IMR-90 (cell line): Measurements from ENCODE around the gene SLCO3A1. TPM values are rescaled to one million over a fixed set of nuclear protein-coding genes. Genes with fewer than 3 reads are reported as not detected.

Source experiments
- ATAC-seq: fragments of 200-7000 bp; cut with Tn5 transposase; 2 replicates; pipeline ENCODE4 v1.9.1; 2020; ENCODE audit warnings: low read depth, mild to moderate bottlenecking, moderate library complexity
- BruUV-seq: library from RNA; stranded (reverse); fragments of 400-500 nt; replicated peaks from 2 replicates; lab custom pipeline; 2021; lab: Mats Ljungman, UMichigan
- CTCF ChIA-PET: fragments of 300-600 bp; formaldehyde crosslinking; extraction: SDS; loops from one replicate; lab custom pipeline; 2021; ENCODE audit warnings: antibody characterized with exemption; lab: Yijun Ruan, JAX
- POLR2A ChIA-PET: fragments of 300-600 bp; sonication (Branson Sonifier 250); formaldehyde crosslinking; loops from one replicate; lab custom pipeline; 2022; ENCODE audit warnings: antibody characterized with exemption; ENCODE audit not compliant: unreplicated experiment; lab: Charles Lee
- DNase-seq: peaks from one replicate; pipeline ENCODE4 v3.0.0; 2013
- H2AFZ ChIP-seq: replicated peaks from 2 replicates; pipeline ENCODE3; 2013; ENCODE audit warnings: low read length, mild to moderate bottlenecking; ENCODE audit not compliant: poor library complexity
- H2AK5ac ChIP-seq: 2 replicates; pipeline ENCODE4 v1.6.1; 2013; ENCODE audit warnings: low read depth, low read length, inconsistent platforms
- H2AK9ac ChIP-seq: replicated peaks from 2 replicates; pipeline ENCODE3; 2013; ENCODE audit warnings: mild to moderate bottlenecking, low read depth, low read length, moderate library complexity; ENCODE audit not compliant: poor library complexity
- H2BK120ac ChIP-seq: 2 replicates; pipeline ENCODE4 v1.6.1; 2013; ENCODE audit warnings: low read depth, low read length, inconsistent platforms
- H2BK15ac ChIP-seq: 3 replicates; pipeline ENCODE4 v1.6.1; 2013; ENCODE audit warnings: low read depth, low read length, inconsistent platforms
- H2BK20ac ChIP-seq: 2 replicates; pipeline ENCODE4 v1.6.1; 2013; ENCODE audit warnings: low read depth, mild to moderate bottlenecking, inconsistent platforms, low read length, moderate library complexity
- H2BK5ac ChIP-seq: 2 replicates; pipeline ENCODE4 v1.6.1; 2013; ENCODE audit warnings: mild to moderate bottlenecking, low read depth, low read length, inconsistent platforms; ENCODE audit not compliant: poor library complexity, severe bottlenecking
- H3K14ac ChIP-seq: replicated peaks from 2 replicates; pipeline ENCODE4 v1.6.1; 2013; ENCODE audit warnings: low read depth, low read length, inconsistent platforms
- H3K18ac ChIP-seq: 2 replicates; pipeline ENCODE4 v1.6.1; 2013; ENCODE audit warnings: low read depth, low read length, control low read depth
- H3K23ac ChIP-seq: 2 replicates; pipeline ENCODE4 v1.6.1; 2013; ENCODE audit warnings: low read depth, low read length, inconsistent platforms
- H3K27ac ChIP-seq: 2 replicates; pipeline ENCODE4 v1.5.1; 2013; ENCODE audit warnings: mild to moderate bottlenecking, control low read depth, low read length; ENCODE audit not compliant: insufficient read depth
- H3K27me3 ChIP-seq: 2 replicates; pipeline ENCODE4 v1.6.1; 2013; ENCODE audit warnings: low read length; ENCODE audit not compliant: control insufficient read depth, insufficient read depth
- H3K36me3 ChIP-seq: 2 replicates; pipeline ENCODE4 v1.6.1; 2013; ENCODE audit warnings: low read length, mixed read lengths; ENCODE audit not compliant: control insufficient read depth, insufficient read depth
- H3K4ac ChIP-seq: 2 replicates; pipeline ENCODE4 v1.6.1; 2013; ENCODE audit warnings: low read depth, low read length, inconsistent platforms
- H3K4me1 ChIP-seq: 2 replicates; pipeline ENCODE4 v1.6.1; 2013; ENCODE audit warnings: low read length, mixed read lengths; ENCODE audit not compliant: control insufficient read depth, insufficient read depth
- H3K4me2 ChIP-seq: 2 replicates; pipeline ENCODE4 v1.6.1; 2013; ENCODE audit warnings: low read depth, mild to moderate bottlenecking, control low read depth, low read length, moderate library complexity
- H3K4me3 ChIP-seq: 2 replicates; pipeline ENCODE4 v1.5.1; 2013; ENCODE audit warnings: low read depth, mild to moderate bottlenecking, control low read depth, low read length, moderate library complexity; ENCODE audit not compliant: insufficient read depth
- H3K56ac ChIP-seq: 2 replicates; pipeline ENCODE4 v1.6.1; 2013; ENCODE audit warnings: low read length, inconsistent platforms; ENCODE audit not compliant: insufficient read depth; ENCODE audit errors: extremely low read depth
- H3K79me1 ChIP-seq, 2 experiments: 2 replicates each; pipeline ENCODE4 v1.6.1; 2013; ENCODE audit warnings: low read length in 2 of 2, inconsistent platforms in 1 of 2, low read depth in 1 of 2
- H3K9ac ChIP-seq: 2 replicates; pipeline ENCODE4 v1.6.1; 2013; ENCODE audit warnings: low read depth, low read length, control low read depth
- H3K9me1 ChIP-seq: 2 replicates; pipeline ENCODE4 v1.6.1; 2013; ENCODE audit warnings: low read length, inconsistent platforms; ENCODE audit not compliant: insufficient read depth
- H3K9me3 ChIP-seq: 2 replicates; pipeline ENCODE4 v1.6.1; 2013; ENCODE audit warnings: low read length; ENCODE audit not compliant: control insufficient read depth, insufficient read depth
- H4K20me1 ChIP-seq: 2 replicates; pipeline ENCODE4 v1.6.1; 2013; ENCODE audit warnings: low read length, inconsistent platforms; ENCODE audit not compliant: insufficient read depth
- H4K5ac ChIP-seq: 2 replicates; pipeline ENCODE4 v1.6.1; 2013; ENCODE audit warnings: mild to moderate bottlenecking, low read depth, low read length, control low read depth
- H4K8ac ChIP-seq, 2 experiments: 2 replicates each; pipeline ENCODE4 v1.6.1; 2013; ENCODE audit warnings: low read depth in 2 of 2, low read length in 2 of 2, control low read depth in 1 of 2, inconsistent platforms in 1 of 2
- H4K91ac ChIP-seq: 2 replicates; pipeline ENCODE4 v1.6.1; 2013; ENCODE audit warnings: low read depth, low read length, inconsistent platforms; ENCODE audit not compliant: insufficient read depth
- BHLHE40 ChIP-seq: fragments of 150-350 bp; IDR thresholded peaks from 2 replicates; pipeline ENCODE4 v1.6.1; 2016; ENCODE audit warnings: mild to moderate bottlenecking, low read depth, low read length
- CHD1 ChIP-seq: IDR thresholded peaks from 2 replicates; pipeline ENCODE4 v1.6.1; 2012; ENCODE audit warnings: low read depth, low read length, improper control_type of control experiment
- MXI1 ChIP-seq: IDR thresholded peaks from 2 replicates; pipeline ENCODE4 v1.6.1; 2012; ENCODE audit warnings: low read depth, mild to moderate bottlenecking, low read length, moderate library complexity, borderline replicate concordance
- NFE2L2 ChIP-seq: fragments of 150-350 bp; IDR thresholded peaks from 2 replicates; pipeline ENCODE4 v1.6.1; 2016; ENCODE audit warnings: low read depth, mild to moderate bottlenecking, low read length
- POLR2A ChIP-seq: IDR thresholded peaks from 2 replicates; pipeline ENCODE4 v1.6.1; 2012; ENCODE audit warnings: mild to moderate bottlenecking, low read depth, low read length
- RCOR1 ChIP-seq: IDR thresholded peaks from 2 replicates; pipeline ENCODE4 v1.6.1; 2012; ENCODE audit warnings: mild to moderate bottlenecking, low read length, improper control_type of control experiment; ENCODE audit not compliant: insufficient replicate concordance
- RFX5 ChIP-seq: IDR thresholded peaks from 2 replicates; pipeline ENCODE4 v1.8.0; 2012; ENCODE audit warnings: low read depth, mild to moderate bottlenecking, low read length, moderate library complexity
- SMC3 ChIP-seq: fragments of 150-350 bp; IDR thresholded peaks from 2 replicates; pipeline ENCODE4 v1.6.1; 2016; ENCODE audit warnings: low read depth, mild to moderate bottlenecking, antibody characterized with exemption, low read length, moderate library complexity
- WGBS, 2 experiments: methylation state at CpG; one replicate each; pipeline versions ENCODE4 v1.1.5 to v1.1.7; 2013; ENCODE audit warnings: missing lambda C conversion rate in 2 of 2; ENCODE audit not compliant: insufficient read length in 1 of 2; ENCODE audit errors: extremely low coverage in 2 of 2; 5-methylcytosine and 5-hydroxymethylcytosine counted together
- dilution Hi-C: fragments of 300-500 bp; cut with HindIII; formaldehyde crosslinking; loops from one replicate; pipeline ENCODE4 v1.14.3; 2018; ENCODE audit warnings: low sequenced_read_pairs; ENCODE audit not compliant: unreplicated experiment
- in situ Hi-C: fragments of 300-500 bp; cut with MboI; formaldehyde crosslinking; loops from 3 replicates; pipeline ENCODE4 v1.14.3; 2019; ENCODE audit warnings: low sequenced_read_pairs, inconsistent platforms, mixed read lengths
- intact Hi-C: fragments of 100-400 bp; cut with micrococcal nuclease; formaldehyde crosslinking; loops from 2 replicates; pipeline ENCODE4 v1.10.0; 2022
- polyA plus RNA-seq, 3 experiments: library from polyadenylated mRNA; depleted of rRNA; stranded (reverse); fragments of >200 nt; gene quantifications; 2 replicates each; pipeline ENCODE4 v1.2.3, GENCODE V29; 2012; ENCODE audit warnings: low replicate concordance in 1 of 3
- total RNA-seq: library from RNA; depleted of rRNA; stranded (reverse); fragments of >200 nt; gene quantifications from 2 replicates; pipeline ENCODE4 v1.2.3, GENCODE V29; 2012
- TF ChIP-seq, protein P1 (sequence below): conservative IDR thresholded peaks from 2 replicates; pipeline ENCODE4 v1.5.1; 2012; ENCODE audit warnings: mild to moderate bottlenecking, low read depth, low read length, improper control_type of control experiment

SLCO3A1 gene
- total and polyA plus RNA-seq, 2 of the 4 experiments (the other 2 are of a cell fraction): 4.7 to 8.1 TPM

DNA sequence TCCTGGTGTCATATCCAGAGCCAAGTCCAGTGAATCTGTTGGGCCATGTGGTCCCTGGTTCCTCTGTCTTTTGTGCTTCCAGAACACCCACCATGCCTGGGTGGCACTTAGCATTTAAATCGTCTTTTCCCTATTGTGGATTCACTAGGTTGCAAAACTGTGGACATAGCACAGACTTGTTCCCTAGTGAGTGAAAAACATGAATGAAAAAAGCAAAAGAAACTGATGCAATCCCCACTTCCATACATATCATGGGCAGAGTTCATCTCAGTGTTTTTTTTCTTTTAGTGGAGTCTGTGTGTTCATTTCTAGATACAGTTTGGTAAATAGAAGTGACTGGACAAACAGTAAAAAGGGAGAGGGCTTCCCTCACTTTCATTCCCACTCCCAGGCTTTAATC lies 170.5 kb downstream of the SLCO3A1 start:
- ChIA-PET CTCF (no interaction called here), POLR2A (no interaction called here)
- intact Hi-C loops (no loop called here), in situ Hi-C loops (no loop called here), dilution Hi-C loops (no loop called here)
- no TSS peak for BruUV-seq
- Histone ChIP-seq H3K9ac (no peak overlapping the region), H3K23ac (no peak overlapping the region), H2BK120ac (no peak overlapping the region), H3K79me1 (no peaks in the 10 kb centered on the region), H4K91ac (no peak overlapping the region), H2AK9ac (no peak overlapping the region), H2AFZ (no peak overlapping the region), H3K4me3 (no peak overlapping the region), H3K4me2 (no peak overlapping the region), H2AK5ac (no peak overlapping the region), H2BK20ac (no peak overlapping the region), H3K14ac (no peak overlapping the region), H2BK5ac (no peak overlapping the region), H4K5ac (no peak overlapping the region), H3K56ac (no peak overlapping the region), H3K36me3 (no peaks in the 10 kb centered on the region), H3K27ac (no peak overlapping the region), H2BK15ac (no peak overlapping the region), H4K20me1 (no peaks in the 10 kb centered on the region), H4K8ac (no peak overlapping the region), H3K4ac (no peak overlapping the region), H3K18ac (no peak overlapping the region), H3K27me3 (no peaks in the 10 kb centered on the region), H3K9me1 (no peaks in the 10 kb centered on the region), H3K9me3 (no peaks in the 10 kb centered on the region), H3K4me1 (no peaks in the 10 kb centered on the region; the same call in 1 of the 2 replicates)
- TF ChIP-seq BHLHE40: no peak
- no peak for TF ChIP-seq POLR2A
- TF ChIP-seq SMC3: no peak
- TF ChIP-seq, protein P1, sequence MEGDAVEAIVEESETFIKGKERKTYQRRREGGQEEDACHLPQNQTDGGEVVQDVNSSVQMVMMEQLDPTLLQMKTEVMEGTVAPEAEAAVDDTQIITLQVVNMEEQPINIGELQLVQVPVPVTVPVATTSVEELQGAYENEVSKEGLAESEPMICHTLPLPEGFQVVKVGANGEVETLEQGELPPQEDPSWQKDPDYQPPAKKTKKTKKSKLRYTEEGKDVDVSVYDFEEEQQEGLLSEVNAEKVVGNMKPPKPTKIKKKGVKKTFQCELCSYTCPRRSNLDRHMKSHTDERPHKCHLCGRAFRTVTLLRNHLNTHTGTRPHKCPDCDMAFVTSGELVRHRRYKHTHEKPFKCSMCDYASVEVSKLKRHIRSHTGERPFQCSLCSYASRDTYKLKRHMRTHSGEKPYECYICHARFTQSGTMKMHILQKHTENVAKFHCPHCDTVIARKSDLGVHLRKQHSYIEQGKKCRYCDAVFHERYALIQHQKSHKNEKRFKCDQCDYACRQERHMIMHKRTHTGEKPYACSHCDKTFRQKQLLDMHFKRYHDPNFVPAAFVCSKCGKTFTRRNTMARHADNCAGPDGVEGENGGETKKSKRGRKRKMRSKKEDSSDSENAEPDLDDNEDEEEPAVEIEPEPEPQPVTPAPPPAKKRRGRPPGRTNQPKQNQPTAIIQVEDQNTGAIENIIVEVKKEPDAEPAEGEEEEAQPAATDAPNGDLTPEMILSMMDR: no peak
- no peak for TF ChIP-seq CHD1
- TF ChIP-seq MXI1: no peak
- TF ChIP-seq NFE2L2: no peak
- no peak for TF ChIP-seq RFX5
- TF ChIP-seq RCOR1: no peak
- ATAC-seq (peak; percentile 35; the same call in 1 of the 2 replicates), DNase-seq (no peak)
- WGBS, 2 experiments: no CpG with 5 or more reads among the region's 1 CpG
